GM04503 (cell line): Measurements from ENCODE around the gene LRIG2.
"Not testable (repeated sequence)": the region's sequence is repeated elsewhere in the genome, so short reads cannot be mapped to it uniquely, and the experiment has no call there.

Source experiments
- DNase-seq: peaks from one replicate; pipeline ENCODE4 v3.0.0-alpha.2; 2012; ENCODE audit warnings: low read depth

The LRIG2 gene

GRCh38 chr1:113063456-113063855 lies 9.5 kb upstream of the LRIG2 start:
- DNase-seq, result not testable (repeated sequence)

GRCh38 chr1:113072141-113072756 lies 749 bp upstream of the LRIG2 start:
- no peak for DNase-seq

- no peak for DNase-seq
Measured at GRCh38 chr1:113073479-113073950, 517 bp downstream of the LRIG2 start.

GRCh38 chr1:113074237-113074636 lies 1.2 kb downstream of the LRIG2 start:
- no peak for DNase-seq

DNA sequence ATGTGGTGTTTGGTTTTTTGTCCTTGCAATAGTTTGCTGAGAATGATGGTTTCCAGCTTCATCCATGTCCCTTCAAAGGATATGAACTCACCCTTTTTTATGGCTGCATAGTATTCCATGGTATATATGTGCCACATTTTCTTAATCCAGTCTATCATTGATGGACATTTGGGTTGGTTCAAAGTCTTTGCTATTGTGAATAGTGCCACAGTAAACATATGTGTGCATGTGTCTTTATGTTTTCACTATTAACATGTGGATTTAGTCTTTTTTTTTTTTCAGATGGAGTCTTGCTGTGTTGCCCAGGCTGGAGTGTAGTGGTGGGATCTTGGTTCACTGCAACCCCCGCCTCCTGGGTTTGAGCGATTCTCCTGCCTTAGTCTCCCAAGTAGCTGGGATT lies 5.0 kb downstream of the LRIG2 start:
- DNase-seq, result not testable (repeated sequence)

DNA sequence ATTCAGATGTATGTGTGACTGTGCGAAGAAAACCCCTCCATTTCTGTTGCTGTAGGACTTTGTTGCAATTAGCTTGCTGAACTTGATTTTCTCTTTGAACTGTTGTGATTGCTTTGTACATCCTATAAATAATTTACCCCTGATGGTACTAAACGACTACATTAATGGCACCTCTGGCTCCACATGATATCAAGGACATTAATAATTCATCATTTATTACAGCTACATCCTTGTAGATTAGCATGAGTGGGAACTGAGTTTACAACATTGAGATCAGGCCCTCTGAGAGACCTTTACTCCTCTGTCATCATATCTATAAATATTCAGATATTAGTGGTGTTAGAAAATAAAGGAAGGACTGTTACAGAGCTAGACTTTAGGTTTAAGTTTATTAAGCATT lies 13.5 kb downstream of the LRIG2 start:
- no peak for DNase-seq

GRCh38 chr1:113088972-113089371 lies 16.0 kb downstream of the LRIG2 start:
- DNase-seq, result no peak

DNA sequence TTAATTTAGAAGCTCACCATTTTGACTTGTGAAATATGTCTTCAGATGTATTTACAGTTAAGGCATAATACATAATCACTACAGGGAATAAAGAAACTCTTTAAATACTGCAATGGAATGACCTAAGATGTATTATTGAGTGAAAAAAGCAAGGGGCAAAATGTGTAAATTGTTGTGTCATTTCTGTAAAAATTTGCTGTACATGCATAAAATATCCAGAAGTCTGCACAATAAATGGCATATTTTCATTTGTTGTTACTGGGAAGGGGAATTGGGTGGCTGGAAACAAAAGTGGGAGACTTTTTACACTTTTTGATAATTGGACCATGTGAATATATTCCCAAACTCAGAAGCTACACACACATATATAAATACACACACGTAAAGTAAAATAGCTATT lies 17.1 kb downstream of the LRIG2 start:
- DNase-seq, result no peak

GRCh38 chr1:113091988-113092594 lies 19.1 kb downstream of the LRIG2 start:
- DNase-seq, result no peak

DNA sequence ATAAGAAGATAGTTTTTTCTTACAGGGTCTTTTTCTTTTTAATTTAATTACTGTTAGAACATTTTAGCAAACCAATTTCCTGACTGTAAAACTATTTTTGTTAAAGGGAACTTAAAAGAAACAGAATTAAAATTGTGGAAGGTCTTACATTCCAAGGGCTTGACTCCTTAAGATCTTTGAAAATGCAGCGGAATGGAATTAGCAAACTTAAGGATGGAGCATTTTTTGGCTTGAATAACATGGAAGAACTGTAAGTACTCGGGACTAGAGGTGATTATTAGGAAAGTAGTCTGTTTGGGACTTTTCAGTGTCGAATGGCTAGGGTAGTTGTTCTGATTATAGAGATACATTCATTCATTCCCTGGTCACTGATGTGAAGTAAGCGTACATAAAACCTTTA lies 21.5 kb downstream of the LRIG2 start:
- DNase-seq, result no peak

- DNase-seq, result no peak
Measured at GRCh38 chr1:113095790-113096455, 22.9 kb downstream of the LRIG2 start.

DNA sequence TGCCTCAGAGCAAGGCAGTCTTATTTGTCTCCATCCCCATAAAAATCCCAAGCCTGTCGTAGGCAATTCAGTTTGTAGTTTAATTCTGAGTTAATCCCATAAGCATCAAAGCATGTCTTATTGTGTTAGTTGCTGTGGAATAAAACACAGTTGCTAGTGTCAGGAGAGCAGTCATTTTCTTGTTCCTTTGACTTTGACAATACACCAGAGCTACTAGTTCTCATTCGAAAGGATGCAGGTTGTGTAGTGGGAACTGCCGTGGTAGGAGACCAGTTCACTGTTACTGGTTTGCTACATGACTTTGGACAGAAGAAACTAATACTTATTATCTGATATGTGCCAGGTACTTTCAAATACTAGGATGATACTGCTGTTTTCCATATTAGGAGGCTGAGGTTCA lies 23.5 kb downstream of the LRIG2 start:
- no peak for DNase-seq

- no peak for DNase-seq
Measured at GRCh38 chr1:113101588-113101987, 28.6 kb downstream of the LRIG2 start.

DNA sequence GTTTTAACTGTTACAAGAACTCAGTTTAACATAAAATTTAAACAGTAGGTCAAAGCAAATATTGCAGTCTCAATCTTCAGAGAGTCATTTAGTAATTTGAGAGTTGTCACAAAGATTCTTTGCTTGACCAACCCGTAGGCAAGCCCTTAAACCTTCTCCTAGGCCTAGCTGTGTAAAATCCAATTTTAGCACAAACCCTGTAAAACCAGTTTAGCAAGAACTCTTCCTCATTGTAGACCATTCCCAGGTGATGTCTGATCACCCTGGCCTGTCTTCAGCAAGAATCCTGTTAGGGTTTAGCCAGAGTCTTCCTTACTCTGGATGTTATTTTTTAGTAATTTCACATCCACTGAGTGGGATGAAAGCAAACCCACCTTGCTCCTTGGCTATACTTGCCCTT lies 30.1 kb downstream of the LRIG2 start:
- DNase-seq, result no peak

DNA sequence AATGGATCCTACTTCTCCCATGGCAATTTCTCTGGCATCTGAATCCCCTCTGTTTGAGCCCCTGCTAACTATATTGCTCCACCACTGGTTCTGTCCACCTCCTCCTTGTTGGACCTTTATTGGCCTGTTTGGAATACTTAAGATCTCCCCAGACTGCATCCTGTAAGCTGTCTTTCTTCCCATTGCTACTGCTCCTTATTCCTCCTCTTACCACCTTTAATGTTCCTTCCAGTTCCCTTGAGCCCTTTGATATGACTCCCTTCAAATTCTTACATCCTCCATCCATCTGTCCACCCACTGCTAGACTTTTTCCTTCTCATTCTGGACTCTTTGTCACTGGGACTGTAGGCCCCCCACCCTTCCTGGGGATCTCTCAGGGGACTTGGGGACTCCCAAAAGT lies 31.0 kb downstream of the LRIG2 start:
- no peak for DNase-seq

DNA sequence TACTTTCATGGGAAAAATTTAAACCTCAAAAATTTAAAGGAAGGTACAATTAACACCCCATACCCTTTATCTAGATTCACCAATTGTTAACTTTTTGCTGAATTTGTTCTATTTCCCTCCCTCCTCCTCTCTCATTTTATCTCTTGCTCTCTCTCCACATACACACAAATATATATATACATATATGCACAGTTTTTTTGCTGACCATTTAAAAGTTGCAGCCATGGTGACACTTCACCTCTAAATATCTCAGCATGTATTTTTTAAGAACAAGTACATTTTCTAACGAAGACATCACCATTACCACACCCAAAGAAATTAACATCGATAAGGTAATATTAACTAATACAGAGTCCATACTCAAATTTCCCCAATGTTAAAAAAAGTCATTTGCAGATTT lies 33.9 kb downstream of the LRIG2 start:
- no peak for DNase-seq

DNA sequence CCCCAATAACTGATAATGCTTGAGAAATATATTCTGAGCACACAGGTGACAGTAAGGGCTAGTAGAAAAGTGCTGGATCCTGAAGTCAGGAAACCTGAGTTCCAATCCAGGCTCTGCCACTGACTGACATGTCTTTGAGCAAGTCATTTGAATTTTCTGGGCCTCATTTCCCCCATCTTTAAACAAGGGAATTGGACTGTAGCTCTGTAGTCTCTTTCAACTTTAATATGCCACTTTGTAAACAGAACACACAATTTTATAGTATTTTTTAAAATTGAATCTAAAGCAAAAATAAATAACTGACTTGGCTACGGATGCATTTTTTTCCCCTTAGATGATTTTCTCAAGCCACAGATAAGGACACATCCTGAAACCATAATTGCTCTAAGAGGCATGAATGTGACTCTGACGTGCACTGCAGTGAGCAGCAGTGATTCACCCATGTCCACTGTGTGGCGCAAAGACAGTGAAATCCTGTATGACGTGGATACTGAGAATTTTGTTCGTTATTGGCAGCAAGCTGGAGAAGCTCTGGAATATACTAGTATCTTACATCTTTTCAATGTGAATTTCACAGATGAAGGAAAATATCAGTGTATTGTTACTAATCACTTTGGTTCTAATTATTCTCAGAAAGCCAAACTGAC lies 37.0 kb downstream of the LRIG2 start:
- DNase-seq, result peak; percentile 87

DNA sequence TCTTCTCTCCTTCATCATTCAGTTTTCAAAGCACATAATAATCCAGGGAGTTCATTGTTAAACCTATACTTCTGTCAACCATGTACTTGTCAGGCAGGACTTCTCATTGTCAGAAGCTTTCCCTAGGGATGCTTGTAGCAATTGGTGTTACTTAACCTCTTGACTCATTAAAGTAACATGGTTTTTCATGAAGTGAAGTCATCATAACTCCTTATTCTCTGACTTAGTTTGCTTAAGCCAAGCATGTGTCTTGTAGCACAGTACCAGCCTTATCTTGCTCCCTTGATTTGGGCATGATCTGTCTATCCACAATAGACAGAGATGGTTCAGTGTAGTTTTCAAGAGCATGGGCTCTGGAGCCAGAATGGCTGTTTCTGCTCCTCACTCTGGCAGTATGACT lies 45.3 kb downstream of the LRIG2 start:
- no peak for DNase-seq

GRCh38 chr1:113123737-113124136 lies 50.7 kb downstream of the LRIG2 start:
- DNase-seq, result no peak

- DNase-seq, result no peak
Measured at GRCh38 chr1:113124366-113124765, 51.4 kb downstream of the LRIG2 start.

GRCh38 chr1:113125517-113125916 lies 52.5 kb downstream of the LRIG2 start:
- DNase-seq, result no peak

- no peak for DNase-seq
Measured at GRCh38 chr1:113126207-113126606, 53.2 kb downstream of the LRIG2 start.

DNA sequence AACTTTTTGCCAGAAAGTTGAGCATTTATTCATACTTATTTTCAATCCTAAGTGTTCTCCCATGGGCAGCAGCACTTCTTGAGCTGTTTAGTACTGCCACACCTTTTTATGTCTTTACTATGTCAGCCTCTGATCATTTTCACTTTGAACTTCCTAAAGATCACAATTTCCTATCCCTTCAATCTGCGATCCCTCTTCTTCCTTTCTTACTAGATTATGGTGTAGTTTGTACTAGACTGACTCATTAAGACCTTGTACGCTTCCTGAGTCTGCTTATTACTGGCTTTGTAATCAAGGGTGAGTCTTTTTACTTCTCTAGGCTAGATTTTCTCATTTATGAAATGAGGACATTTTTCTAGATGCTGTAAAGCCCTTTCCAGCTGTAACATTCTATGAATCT lies 55.1 kb downstream of the LRIG2 start:
- no peak for DNase-seq
